Thoracic aorta (tissue), 2 donors: ENCODE data around the gene USB1. TPM values are rescaled to one million over a fixed set of nuclear protein-coding genes. Genes with fewer than 3 reads are reported as not detected.

Experiments used
- ATAC-seq: fragments of 150-250 bp; one replicate; pipeline ENCODE4 v1.8.0; 2017; ENCODE audit warnings: low read depth; ENCODE audit not compliant: insufficient number of reproducible peaks, low FRiP score
- DNase-seq: peaks from one replicate; pipeline ENCODE4 v3.0.0-alpha.2; 2020; ENCODE audit warnings: low spot score
- H3K27ac ChIP-seq, 2 donors: fragments of 200-600 bp; sonication (generic); 1 replicate in 1 of 2; 2 replicates in 1 of 2; pipeline ENCODE4 v1.5.1; 2016; ENCODE audit warnings: mild to moderate bottlenecking in 2 of 2, moderate library complexity in 2 of 2
- H3K27me3 ChIP-seq: fragments of 200-600 bp; sonication (generic); replicated peaks from 2 replicates; pipeline ENCODE4 v1.6.0; 2016; ENCODE audit warnings: mild to moderate bottlenecking; ENCODE audit not compliant: insufficient read depth
- H3K36me3 ChIP-seq: fragments of 200-600 bp; sonication (generic); one replicate; pipeline ENCODE4 v1.5.1; 2016
- H3K4me1 ChIP-seq, 2 donors: fragments of 200-600 bp; sonication (generic); 1 replicate in 1 of 2; 2 replicates in 1 of 2; pipeline versions ENCODE4 v1.5.1 to v1.6.0; 2016; ENCODE audit warnings: low read depth in 2 of 2, mild to moderate bottlenecking in 1 of 2; ENCODE audit not compliant: control insufficient read depth in 1 of 2
- H3K4me3 ChIP-seq: fragments of 200-600 bp; sonication (generic); 2 replicates; pipeline ENCODE4 v1.5.1; 2016; ENCODE audit warnings: mild to moderate bottlenecking
- H3K9me3 ChIP-seq: fragments of 200-600 bp; sonication (generic); 2 replicates; pipeline ENCODE4 v1.5.1; 2016
- total RNA-seq, 2 donors: library from RNA; depleted of rRNA; stranded (reverse); fragments of >200 nt; gene quantifications; one replicate each; pipeline versions ENCODE4 v1.1.0 to v1.2.3, GENCODE V29; 2016
- TF ChIP-seq, protein P1 (sequence below): fragments of 200-600 bp; sonication (generic); IDR thresholded peaks from one replicate; pipeline ENCODE4 v1.5.1; 2019; ENCODE audit warnings: antibody characterized with exemption

Gene USB1
- total RNA-seq, 2 donors from 2014 or later = 55.9 to 90.3 TPM

DNA sequence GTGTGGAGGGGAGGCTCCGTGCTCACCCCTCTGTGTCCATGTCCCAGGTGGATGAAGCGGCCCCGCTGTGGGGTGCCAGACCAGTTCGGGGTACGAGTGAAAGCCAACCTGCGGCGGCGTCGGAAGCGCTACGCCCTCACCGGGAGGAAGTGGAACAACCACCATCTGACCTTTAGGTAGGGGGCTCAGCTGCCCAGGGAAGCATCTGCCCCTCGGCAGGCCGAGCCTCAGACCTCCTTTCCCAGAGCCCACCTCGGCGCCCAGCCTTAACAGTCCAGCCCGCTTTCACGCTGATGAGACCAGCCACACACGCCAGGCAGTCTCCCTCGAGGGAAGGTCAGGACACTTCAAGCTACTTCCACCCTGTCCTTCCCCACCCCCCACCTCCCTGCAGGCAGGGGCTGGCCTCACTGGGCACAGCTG lies 37.0 kb downstream of the USB1 start:
- DNase-seq (no peak), ATAC-seq (no peak)
- TF ChIP-seq, protein P1, sequence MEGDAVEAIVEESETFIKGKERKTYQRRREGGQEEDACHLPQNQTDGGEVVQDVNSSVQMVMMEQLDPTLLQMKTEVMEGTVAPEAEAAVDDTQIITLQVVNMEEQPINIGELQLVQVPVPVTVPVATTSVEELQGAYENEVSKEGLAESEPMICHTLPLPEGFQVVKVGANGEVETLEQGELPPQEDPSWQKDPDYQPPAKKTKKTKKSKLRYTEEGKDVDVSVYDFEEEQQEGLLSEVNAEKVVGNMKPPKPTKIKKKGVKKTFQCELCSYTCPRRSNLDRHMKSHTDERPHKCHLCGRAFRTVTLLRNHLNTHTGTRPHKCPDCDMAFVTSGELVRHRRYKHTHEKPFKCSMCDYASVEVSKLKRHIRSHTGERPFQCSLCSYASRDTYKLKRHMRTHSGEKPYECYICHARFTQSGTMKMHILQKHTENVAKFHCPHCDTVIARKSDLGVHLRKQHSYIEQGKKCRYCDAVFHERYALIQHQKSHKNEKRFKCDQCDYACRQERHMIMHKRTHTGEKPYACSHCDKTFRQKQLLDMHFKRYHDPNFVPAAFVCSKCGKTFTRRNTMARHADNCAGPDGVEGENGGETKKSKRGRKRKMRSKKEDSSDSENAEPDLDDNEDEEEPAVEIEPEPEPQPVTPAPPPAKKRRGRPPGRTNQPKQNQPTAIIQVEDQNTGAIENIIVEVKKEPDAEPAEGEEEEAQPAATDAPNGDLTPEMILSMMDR = no peak
- no peaks in the 10 kb centered on the region for H3K9me3 ChIP-seq
- no peaks in the 10 kb centered on the region for H3K36me3 ChIP-seq
- H3K4me3 ChIP-seq = no peak overlapping the region
- H3K4me1 ChIP-seq = no peaks in the 10 kb centered on the region
- no peaks in the 10 kb centered on the region for H3K27me3 ChIP-seq
- H3K27ac ChIP-seq = no peak overlapping the region

DNA sequence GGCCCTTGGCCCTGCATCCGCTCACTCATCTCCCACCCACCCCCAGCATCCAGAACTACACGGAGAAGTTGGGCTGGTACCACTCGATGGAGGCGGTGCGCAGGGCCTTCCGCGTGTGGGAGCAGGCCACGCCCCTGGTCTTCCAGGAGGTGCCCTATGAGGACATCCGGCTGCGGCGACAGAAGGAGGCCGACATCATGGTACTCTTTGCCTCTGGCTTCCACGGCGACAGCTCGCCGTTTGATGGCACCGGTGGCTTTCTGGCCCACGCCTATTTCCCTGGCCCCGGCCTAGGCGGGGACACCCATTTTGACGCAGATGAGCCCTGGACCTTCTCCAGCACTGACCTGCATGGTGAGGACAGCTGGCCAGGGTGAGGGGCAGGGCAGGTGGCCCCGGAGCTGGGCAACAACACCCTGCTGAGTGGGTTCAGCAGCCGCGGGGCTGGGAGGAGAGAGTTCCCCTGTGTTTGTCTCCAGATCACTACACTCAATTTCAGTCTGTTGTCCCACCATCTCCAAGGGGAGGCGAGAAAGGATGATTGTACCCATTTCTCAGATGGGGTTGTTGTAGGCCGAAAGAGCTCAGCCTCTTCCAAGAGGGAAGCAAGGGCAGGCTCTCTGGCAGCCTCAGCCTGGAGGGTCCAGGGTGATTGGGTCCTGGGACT lies 38.8 kb downstream of the USB1 start:
- ATAC-seq = no peak
- DNase-seq = no peak
- H3K36me3 ChIP-seq = no peaks in the 10 kb centered on the region

DNA sequence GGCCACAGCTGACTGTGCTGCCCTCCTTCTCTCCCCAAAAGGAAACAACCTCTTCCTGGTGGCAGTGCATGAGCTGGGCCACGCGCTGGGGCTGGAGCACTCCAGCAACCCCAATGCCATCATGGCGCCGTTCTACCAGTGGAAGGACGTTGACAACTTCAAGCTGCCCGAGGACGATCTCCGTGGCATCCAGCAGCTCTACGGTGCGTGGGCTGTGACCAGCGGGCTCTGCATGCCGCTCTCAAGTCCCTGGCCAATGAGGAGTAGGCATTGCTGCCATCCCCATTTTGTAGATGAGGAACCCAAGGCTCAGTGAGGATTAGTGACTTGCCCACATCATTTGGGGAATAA lies 39.3 kb downstream of the USB1 start:
- TF ChIP-seq, protein P1 = no peak
- H3K27me3 ChIP-seq = no peaks in the 10 kb centered on the region
- H3K27ac ChIP-seq = no peak overlapping the region
- DNase-seq (no peak), ATAC-seq (no peak)
- no peaks in the 10 kb centered on the region for H3K4me1 ChIP-seq
- H3K36me3 ChIP-seq = no peaks in the 10 kb centered on the region
- H3K4me3 ChIP-seq = no peak overlapping the region
- H3K9me3 ChIP-seq = no peaks in the 10 kb centered on the region

More for the DNA sequence above, 38.8 kb downstream of the USB1 start:
- Histone ChIP-seq H3K27me3 (no peaks in the 10 kb centered on the region), H3K4me1 (no peaks in the 10 kb centered on the region), H3K9me3 (no peaks in the 10 kb centered on the region), H3K27ac (no peak overlapping the region), H3K4me3 (no peak overlapping the region)
- TF ChIP-seq, protein P1 = no peak

DNA sequence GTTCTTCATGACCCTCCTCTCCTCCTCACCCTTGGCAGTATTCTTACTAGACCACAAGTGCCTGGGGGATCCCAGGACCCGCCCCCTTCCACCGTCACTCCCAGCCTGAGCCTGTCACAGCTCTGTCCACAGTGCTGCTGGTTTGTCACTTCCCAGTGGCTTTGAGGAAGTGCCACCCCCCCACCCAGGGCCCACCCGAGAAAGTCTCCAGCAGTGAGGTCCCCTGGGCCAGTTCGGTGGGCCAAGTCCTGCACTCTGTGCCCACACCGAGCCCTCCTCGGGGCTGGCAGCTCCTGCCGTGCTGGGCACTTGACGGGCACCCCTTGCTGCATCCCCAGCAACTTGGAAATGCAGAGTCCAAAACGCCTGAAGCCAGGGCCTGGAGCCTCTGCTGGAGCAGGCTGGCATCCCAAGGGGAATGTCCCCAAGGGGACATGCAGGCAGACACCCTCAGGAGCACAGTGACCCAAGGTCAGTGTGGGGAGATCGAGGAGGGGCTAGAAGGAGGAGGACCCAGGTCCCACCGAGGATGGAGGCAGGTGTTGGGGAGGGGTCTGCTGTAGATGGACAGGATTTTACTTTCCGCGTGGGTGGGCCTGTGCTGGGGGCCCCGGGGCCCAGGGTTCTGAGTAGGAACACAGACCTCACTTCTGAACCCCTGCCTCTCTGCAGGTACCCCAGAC lies 39.9 kb downstream of the USB1 start:
- Histone ChIP-seq H3K27ac (no peak overlapping the region), H3K4me3 (no peak overlapping the region), H3K4me1 (no peaks in the 10 kb centered on the region), H3K27me3 (no peaks in the 10 kb centered on the region), H3K9me3 (no peaks in the 10 kb centered on the region), H3K36me3 (no peaks in the 10 kb centered on the region)
- TF ChIP-seq, protein P1 = no peak
- DNase-seq (no peak), ATAC-seq (no peak)

DNA sequence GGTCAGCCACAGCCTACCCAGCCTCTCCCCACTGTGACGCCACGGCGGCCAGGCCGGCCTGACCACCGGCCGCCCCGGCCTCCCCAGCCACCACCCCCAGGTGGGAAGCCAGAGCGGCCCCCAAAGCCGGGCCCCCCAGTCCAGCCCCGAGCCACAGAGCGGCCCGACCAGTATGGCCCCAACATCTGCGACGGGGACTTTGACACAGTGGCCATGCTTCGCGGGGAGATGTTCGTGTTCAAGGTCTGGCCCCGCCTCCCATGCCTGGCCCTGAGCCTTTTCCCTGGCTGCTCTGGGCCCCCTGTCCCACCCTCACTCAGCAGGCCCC lies 40.4 kb downstream of the USB1 start:
- Histone ChIP-seq H3K27ac (no peak overlapping the region), H3K9me3 (no peaks in the 10 kb centered on the region), H3K27me3 (no peaks in the 10 kb centered on the region), H3K4me3 (no peak overlapping the region), H3K36me3 (no peaks in the 10 kb centered on the region), H3K4me1 (no peaks in the 10 kb centered on the region)
- DNase-seq (no peak), ATAC-seq (no peak)
- TF ChIP-seq, protein P1 = no peak
